H1 (cell line): Measurements from ENCODE around the gene ADD1. TPM values are rescaled to one million over a fixed set of nuclear protein-coding genes. Genes with fewer than 3 reads are reported as not detected.

Experiments used
- CTCF ChIA-PET: fragments of 300-600 bp; sonication (Branson Sonifier 250); formaldehyde crosslinking; loops from one replicate; lab custom pipeline; 2021; ENCODE audit not compliant: partially characterized antibody; lab: Charles Lee
- POLR2A ChIA-PET: fragments of 300-600 bp; sonication (Branson Sonifier 250); formaldehyde crosslinking; loops from one replicate; lab custom pipeline; 2021; ENCODE audit warnings: inconsistent platforms; ENCODE audit not compliant: partially characterized antibody; lab: Charles Lee
- DNase-seq, 2 experiments: peaks; one replicate each; pipeline versions ENCODE4 v3.0.0 to v3.0.0-alpha.2; 2010 to 2022; ENCODE audit warnings: low spot score in 2 of 2, low read depth in 1 of 2, mixed read lengths in 1 of 2
- FAIRE-seq: peaks from 2 replicates; lab custom pipeline; 2011; peaks lifted over from hg19 to GRCh38; lab: Jason Lieb, UNC
- H2AFZ ChIP-seq: 2 replicates; pipeline ENCODE4 v1.8.1; 2012; ENCODE audit warnings: low read length, inconsistent platforms
- H2AK5ac ChIP-seq: 2 replicates; pipeline ENCODE4 v1.6.1; 2013; ENCODE audit warnings: low read depth, low read length
- H2BK120ac ChIP-seq: replicated peaks from 2 replicates; pipeline ENCODE3; 2013; ENCODE audit warnings: low read depth, low read length, inconsistent platforms
- H2BK12ac ChIP-seq: 2 replicates; pipeline ENCODE4 v1.6.1; 2013; ENCODE audit warnings: low read depth, low read length
- H2BK15ac ChIP-seq: 2 replicates; pipeline ENCODE4 v1.6.1; 2013; ENCODE audit warnings: low read length
- H2BK20ac ChIP-seq: 2 replicates; pipeline ENCODE4 v1.6.1; 2013; ENCODE audit warnings: low read length
- H2BK5ac ChIP-seq: 2 replicates; pipeline ENCODE4 v1.6.1; 2013; ENCODE audit warnings: low read depth, low read length
- H3K14ac ChIP-seq: 2 replicates; pipeline ENCODE4 v1.6.1; 2013; ENCODE audit warnings: inconsistent platforms; ENCODE audit not compliant: insufficient read length
- H3K18ac ChIP-seq: 2 replicates; pipeline ENCODE4 v1.6.1; 2013; ENCODE audit warnings: low read length; ENCODE audit errors: extremely low read depth
- H3K23ac ChIP-seq: 2 replicates; pipeline ENCODE4 v1.6.1; 2013; ENCODE audit warnings: inconsistent platforms; ENCODE audit not compliant: insufficient read length
- H3K23me2 ChIP-seq: 2 replicates; pipeline ENCODE4 v1.6.1; 2013; ENCODE audit warnings: low read depth, low read length
- H3K27ac ChIP-seq: 2 replicates; pipeline ENCODE4 v1.6.1; 2011; ENCODE audit warnings: low read depth, low read length, inconsistent platforms
- H3K27me3 ChIP-seq, 4 experiments: replicated peaks in 1 of 4; 1 replicate in 1 of 4; 2 replicates in 3 of 4; pipeline versions ENCODE4 v1.6.1 to v1.8.1; 2011 to 2013; ENCODE audit warnings: low read length in 3 of 4, mild to moderate bottlenecking in 3 of 4, inconsistent platforms in 2 of 4, mixed read lengths in 2 of 4, moderate library complexity in 1 of 4; ENCODE audit not compliant: control insufficient read depth in 3 of 4, insufficient read depth in 3 of 4; ENCODE audit errors: extremely low read depth in 1 of 4
- H3K36me3 ChIP-seq, 4 experiments: 2 replicates each; pipeline versions ENCODE4 v1.6.1 to v1.8.1; 2011 to 2013; ENCODE audit warnings: mild to moderate bottlenecking in 4 of 4, low read length in 3 of 4, moderate library complexity in 2 of 4, control low read depth in 1 of 4, inconsistent platforms in 1 of 4; ENCODE audit not compliant: insufficient read depth in 4 of 4, control insufficient read depth in 2 of 4
- H3K4ac ChIP-seq: replicated peaks from 2 replicates; pipeline ENCODE3; 2013; ENCODE audit warnings: low read length, low read depth, mixed read lengths, inconsistent platforms; ENCODE audit not compliant: insufficient read length
- H3K4me1 ChIP-seq, 4 experiments: replicated peaks in 1 of 4; 1 replicate in 1 of 4; 2 replicates in 3 of 4; pipeline versions ENCODE4 v1.6.1 to v1.8.1; 2011 to 2013; ENCODE audit warnings: low read length in 3 of 4, inconsistent platforms in 2 of 4, mixed read lengths in 1 of 4; ENCODE audit not compliant: insufficient read depth in 4 of 4, control insufficient read depth in 3 of 4
- H3K4me2 ChIP-seq, 2 experiments: 2 replicates each; pipeline versions ENCODE4 v1.6.1 to v1.8.1; 2011 to 2013; ENCODE audit warnings: low read depth in 2 of 2, low read length in 2 of 2, control low read depth in 1 of 2, inconsistent platforms in 1 of 2, mild to moderate bottlenecking in 1 of 2; ENCODE audit not compliant: insufficient read depth in 1 of 2
- H3K4me3 ChIP-seq, 4 experiments: fragments of 200-600, 300-600 bp in 1 of 4; sonication (generic), shearing (Covaris generic), sonication (Bioruptor Twin) in 1 of 4; 2 replicates each; pipeline versions ENCODE4 v1.5.1 to v1.8.1; 2011 to 2016; ENCODE audit warnings: low read length in 4 of 4, low read depth in 3 of 4, control low read depth in 2 of 4, inconsistent platforms in 2 of 4, mild to moderate bottlenecking in 2 of 4, mixed read lengths in 1 of 4, moderate library complexity in 1 of 4; ENCODE audit not compliant: insufficient read depth in 2 of 4; ENCODE audit errors: extremely low read depth in 1 of 4
- H3K56ac ChIP-seq: replicated peaks from 2 replicates; pipeline ENCODE3; 2013; ENCODE audit warnings: low read depth, mild to moderate bottlenecking, mixed read lengths, low read length, inconsistent platforms; ENCODE audit not compliant: insufficient read length
- H3K79me1 ChIP-seq: 2 replicates; pipeline ENCODE4 v1.6.1; 2013; ENCODE audit warnings: low read depth, low read length, control low read depth
- H3K79me2 ChIP-seq, 2 experiments: 2 replicates each; pipeline versions ENCODE4 v1.6.1 to v1.8.1; 2012 to 2013; ENCODE audit warnings: low read length in 2 of 2, mild to moderate bottlenecking in 2 of 2, inconsistent platforms in 1 of 2; ENCODE audit not compliant: insufficient read depth in 2 of 2, control insufficient read depth in 1 of 2
- H3K9ac ChIP-seq, 4 experiments: replicated peaks in 1 of 4; 1 replicate in 1 of 4; 2 replicates in 3 of 4; pipeline versions ENCODE4 v1.6.1 to v1.8.1; 2011 to 2013; ENCODE audit warnings: low read depth in 3 of 4, low read length in 3 of 4, control low read depth in 2 of 4, mild to moderate bottlenecking in 2 of 4, moderate library complexity in 2 of 4, inconsistent platforms in 1 of 4; ENCODE audit errors: extremely low read depth in 1 of 4
- H3K9me3 ChIP-seq, 2 experiments: 2 replicates each; pipeline versions ENCODE4 v1.6.1 to v1.8.1; 2012 to 2013; ENCODE audit warnings: mild to moderate bottlenecking in 2 of 2, moderate library complexity in 2 of 2, control low read depth in 1 of 2, inconsistent platforms in 1 of 2, low read depth in 1 of 2, low read length in 1 of 2, mixed read lengths in 1 of 2; ENCODE audit not compliant: insufficient read depth in 2 of 2
- H4K20me1 ChIP-seq, 2 experiments: replicated peaks in 1 of 2; 2 replicates each; pipeline versions ENCODE3 to v1.8.1; 2011 to 2013; ENCODE audit warnings: inconsistent platforms in 2 of 2, low read length in 2 of 2, mild to moderate bottlenecking in 1 of 2; ENCODE audit not compliant: insufficient read depth in 2 of 2, control insufficient read depth in 1 of 2
- H4K5ac ChIP-seq: 2 replicates; pipeline ENCODE4 v1.6.1; 2013; ENCODE audit warnings: low read length, low read depth, mixed read lengths, inconsistent platforms; ENCODE audit not compliant: insufficient read length
- H4K8ac ChIP-seq: 2 replicates; pipeline ENCODE4 v1.8.0; 2013; ENCODE audit warnings: mild to moderate bottlenecking, moderate library complexity, low read length, inconsistent platforms; ENCODE audit not compliant: insufficient read depth; ENCODE audit errors: extremely low read depth
- H4K91ac ChIP-seq: replicated peaks from 2 replicates; pipeline ENCODE3; 2013; ENCODE audit warnings: low read length, mixed read lengths, inconsistent platforms; ENCODE audit not compliant: insufficient read length
- CBX5 ChIP-seq: fragments of 300-800, 300-1000 bp; sonication (generic); IDR thresholded peaks from 2 replicates; pipeline ENCODE4 v1.7.1; 2016; ENCODE audit warnings: antibody characterized with exemption, low read length, low read depth
- CTBP2 ChIP-seq: IDR thresholded peaks from 2 replicates; pipeline ENCODE4 v1.7.0; 2011; ENCODE audit warnings: borderline replicate concordance, mild to moderate bottlenecking, moderate library complexity, mixed read lengths, low read length; ENCODE audit not compliant: insufficient read depth, insufficient read length
- HDAC2 ChIP-seq, 2 experiments: fragments of 300-600 bp in 1 of 2; sonication (generic) in 1 of 2; IDR thresholded peaks; 2 replicates each; pipeline ENCODE4 v1.6.1; 2011 to 2012; ENCODE audit warnings: low read depth in 2 of 2, low read length in 2 of 2, mild to moderate bottlenecking in 2 of 2, moderate library complexity in 2 of 2, borderline replicate concordance in 1 of 2, inconsistent platforms in 1 of 2
- HDAC6 ChIP-seq: IDR thresholded peaks from one replicate; pipeline ENCODE4 v1.7.1; 2012; ENCODE audit warnings: low read depth, mild to moderate bottlenecking, inconsistent platforms, low read length, moderate library complexity
- JUND ChIP-seq: IDR thresholded peaks from 2 replicates; pipeline ENCODE4 v1.6.1; 2011; ENCODE audit warnings: mild to moderate bottlenecking, improper control_type of control experiment, low read length
- KDM4A ChIP-seq: IDR thresholded peaks from one replicate; pipeline ENCODE4 v1.7.1; 2012; ENCODE audit warnings: low read depth, mild to moderate bottlenecking, moderate library complexity, low read length, inconsistent platforms; ENCODE audit not compliant: severe bottlenecking
- MAFK ChIP-seq: IDR thresholded peaks from 2 replicates; pipeline ENCODE4 v1.6.1; 2012; ENCODE audit warnings: low read depth, mild to moderate bottlenecking, improper control_type of control experiment, low read length
- NANOG ChIP-seq: IDR thresholded peaks from 2 replicates; pipeline ENCODE4 v1.6.1; 2011; ENCODE audit warnings: low read length, low read depth, mild to moderate bottlenecking, inconsistent platforms; ENCODE audit not compliant: insufficient read depth, poor library complexity, severe bottlenecking
- POLR2A ChIP-seq, 2 experiments: IDR thresholded peaks; 1 replicate in 1 of 2; 2 replicates in 1 of 2; pipeline ENCODE4 v1.6.1; 2011; ENCODE audit warnings: low read depth in 2 of 2, low read length in 2 of 2, mild to moderate bottlenecking in 2 of 2; ENCODE audit errors: control extremely low read depth in 1 of 2
- POLR2AphosphoS5 ChIP-seq: IDR thresholded peaks from 2 replicates; pipeline ENCODE4 v1.6.1; 2011; ENCODE audit warnings: low read depth, low read length
- RFX5 ChIP-seq: IDR thresholded peaks from 2 replicates; pipeline ENCODE4 v1.6.1; 2011; ENCODE audit warnings: low read depth, low read length, improper control_type of control experiment, borderline replicate concordance
- RXRA ChIP-seq: IDR thresholded peaks from 2 replicates; pipeline ENCODE4 v1.6.1; 2011; ENCODE audit warnings: low read depth, mild to moderate bottlenecking, low read length, moderate library complexity; ENCODE audit not compliant: insufficient read depth
- SP1 ChIP-seq: IDR thresholded peaks from 2 replicates; pipeline ENCODE4 v1.6.1; 2011; ENCODE audit warnings: low read depth, low read length
- TAF1 ChIP-seq: IDR thresholded peaks from 2 replicates; pipeline ENCODE4 v1.6.1; 2011; ENCODE audit warnings: mild to moderate bottlenecking, low read depth, low read length
- WGBS, 2 experiments: shearing (Covaris generic) in 1 of 2; methylation state at CpG; one replicate each; pipeline versions ENCODE4 v1.1.6 to v1.1.7; 2013 to 2015; ENCODE audit warnings: low lambda C conversion rate in 2 of 2, mixed read lengths in 2 of 2, inconsistent platforms in 1 of 2, low coverage in 1 of 2, missing lambda C conversion rate in 1 of 2; ENCODE audit not compliant: insufficient replicate concordance in 2 of 2, insufficient coverage in 1 of 2, insufficient read length in 1 of 2; ENCODE audit errors: extremely low coverage in 1 of 2, missing lambda C conversion rate in 1 of 2; 5-methylcytosine and 5-hydroxymethylcytosine counted together
- polyA plus RNA-seq, 7 experiments: library from polyadenylated mRNA; depleted of rRNA in 3 of 7; stranded (reverse) in 5 of 7; unstranded in 2 of 7; fragments of >200 nt in 5 of 7; fragments of 200-250 nt in 2 of 7; gene quantifications; 1 replicate in 5 of 7; 2 replicates in 1 of 7; 4 replicates in 1 of 7; pipeline versions ENCODE4 v1.2.1 to v1.2.3, GENCODE V29; 2011 to 2013; ENCODE audit warnings: missing spikeins in 2 of 7, mixed read lengths in 2 of 7
- total RNA-seq: library from RNA; stranded (reverse); fragmentation: NEBNext Ultra II Directional; extraction: Animal tissue kit (Norgen Biotek cat#: 25700); gene quantifications from 2 replicates; pipeline ENCODE4 v1.2.1, GENCODE V29; 2021

Gene ADD1
- total and polyA plus RNA-seq, 2 of the 8 experiments (the other 6 are each of a cell fraction or from before 2014, with no cell fraction given), result 113 to 143 TPM

DNA sequence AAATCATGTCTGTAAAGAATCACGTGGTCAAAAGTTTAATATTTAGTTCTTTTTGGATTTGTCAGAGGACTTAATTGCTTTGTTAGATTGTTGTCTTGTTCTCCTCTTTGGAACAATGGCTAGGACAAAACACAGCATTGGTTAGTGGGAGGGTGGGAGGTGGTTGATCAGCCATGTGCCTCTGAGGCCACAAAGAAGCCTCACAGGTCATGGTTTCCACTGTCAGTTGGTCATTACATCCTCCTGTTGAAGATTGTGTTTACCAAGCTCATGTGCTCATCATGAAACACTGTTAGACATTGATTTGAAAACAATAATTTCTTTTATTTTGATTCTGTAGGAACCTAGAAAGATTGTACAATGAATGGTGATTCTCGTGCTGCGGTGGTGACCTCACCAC, 31.9 kb downstream of the ADD1 start:
- Histone ChIP-seq H3K23me2 (no peaks in the 10 kb centered on the region), H2AFZ (no peak overlapping the region), H3K79me2 (peaks cover 0 to 45% of the 10 kb centered on the region in 2 experiments; a peak in 2 of 4 replicates), H4K91ac (no peak overlapping the region), H3K4me2 (no peak overlapping the region), H2BK20ac (no peak overlapping the region), H3K27me3 (no peaks in the 10 kb centered on the region), H2BK12ac (no peak overlapping the region), H3K4me3 (no peak overlapping the region), H2BK120ac (no peak overlapping the region), H3K9me3 (no peaks in the 10 kb centered on the region), H3K27ac (no peak overlapping the region), H4K5ac (no peak overlapping the region), H3K4ac (no peak overlapping the region), H3K18ac (no peak overlapping the region), H3K23ac (no peak overlapping the region), H3K14ac (no peak overlapping the region), H3K56ac (no peak overlapping the region), H2AK5ac (no peak overlapping the region), H3K79me1 (no peaks in the 10 kb centered on the region; the same call in none of the 2 replicates), H2BK5ac (no peak overlapping the region), H3K4me1 (no peaks in the 10 kb centered on the region; a peak in 1 of 7 replicates), H3K36me3 (peaks cover 0 to 12% (median 2%) of the 10 kb centered on the region in 4 experiments; a peak in 3 of 8 replicates), H4K8ac (no peak overlapping the region), H3K9ac (no peak overlapping the region), H4K20me1 (peaks cover 0 to 4% of the 10 kb centered on the region in 2 experiments), H2BK15ac (no peak overlapping the region)
- FAIRE-seq (no peak), DNase-seq (no peak)
- WGBS, 2 experiments, result 97% methylated on average over 3 of the region's 3 CpGs; no CpG with 5 or more reads in 1 of the 2 experiments
- ChIA-PET POLR2A (interaction anchor here (0.9 kb wide), 1 partner anchor 140 kb away, joined by 3 read pairs; no protein-coding TSS in a partner anchor), CTCF (interaction anchor here (5.5 kb wide), 1 partner anchor 14 kb away, joined by 19 read pairs; no protein-coding TSS in a partner anchor)
- TF ChIP-seq RFX5 (no peak), POLR2AphosphoS5 (no peak), NANOG (no peak), JUND (no peak), MAFK (no peak), HDAC6 (no peak), HDAC2 (IDR thresholded peaks at IDR 0.05; ENCODE audit: borderline replicate concordance in 1 of 2, low read depth in 2 of 2, low read length in 2 of 2) (no peak), CTBP2 (no peak), RXRA (no peak), POLR2A (IDR thresholded peaks at IDR 0.05; ENCODE audit: control extremely low read depth in 1 of 2, low read depth in 2 of 2, low read length in 2 of 2) (no peak), SP1 (no peak), TAF1 (no peak), CBX5 (no peak), KDM4A (no peak)
